ENCODE results near the gene ERC2.

Gene ERC2

DNA sequence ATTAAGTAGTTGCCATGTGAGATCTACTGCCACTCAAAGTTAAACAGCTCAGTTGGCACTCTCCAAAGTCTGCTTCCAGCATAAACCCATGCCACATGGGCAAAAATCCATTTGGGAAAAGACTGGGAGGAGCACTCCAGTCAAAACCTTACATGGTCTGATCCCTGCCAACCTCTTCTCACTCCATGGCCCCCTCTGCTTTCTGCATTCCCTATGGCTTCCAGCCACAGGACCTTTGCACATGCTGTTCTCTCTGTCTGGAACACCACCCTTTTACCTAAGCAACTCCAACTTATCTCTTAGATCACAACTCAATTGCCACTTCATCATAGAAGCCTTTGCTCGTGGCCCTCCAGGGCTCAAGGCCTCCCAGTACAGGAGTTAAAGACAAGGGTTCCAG is 910.7 kb downstream of the ERC2 start:
- no peaks in the 10 kb centered on the region for H3K36me3 ChIP-seq (ENCODE audit: insufficient read depth, low read length)
- no peaks in the 10 kb centered on the region for H3K9me3 ChIP-seq (ENCODE audit: control insufficient read depth, insufficient read depth, low read length)
- H3K4me1 ChIP-seq (ENCODE audit: insufficient read depth, low read length): peaks cover 32% of the 10 kb centered on the region

DNA sequence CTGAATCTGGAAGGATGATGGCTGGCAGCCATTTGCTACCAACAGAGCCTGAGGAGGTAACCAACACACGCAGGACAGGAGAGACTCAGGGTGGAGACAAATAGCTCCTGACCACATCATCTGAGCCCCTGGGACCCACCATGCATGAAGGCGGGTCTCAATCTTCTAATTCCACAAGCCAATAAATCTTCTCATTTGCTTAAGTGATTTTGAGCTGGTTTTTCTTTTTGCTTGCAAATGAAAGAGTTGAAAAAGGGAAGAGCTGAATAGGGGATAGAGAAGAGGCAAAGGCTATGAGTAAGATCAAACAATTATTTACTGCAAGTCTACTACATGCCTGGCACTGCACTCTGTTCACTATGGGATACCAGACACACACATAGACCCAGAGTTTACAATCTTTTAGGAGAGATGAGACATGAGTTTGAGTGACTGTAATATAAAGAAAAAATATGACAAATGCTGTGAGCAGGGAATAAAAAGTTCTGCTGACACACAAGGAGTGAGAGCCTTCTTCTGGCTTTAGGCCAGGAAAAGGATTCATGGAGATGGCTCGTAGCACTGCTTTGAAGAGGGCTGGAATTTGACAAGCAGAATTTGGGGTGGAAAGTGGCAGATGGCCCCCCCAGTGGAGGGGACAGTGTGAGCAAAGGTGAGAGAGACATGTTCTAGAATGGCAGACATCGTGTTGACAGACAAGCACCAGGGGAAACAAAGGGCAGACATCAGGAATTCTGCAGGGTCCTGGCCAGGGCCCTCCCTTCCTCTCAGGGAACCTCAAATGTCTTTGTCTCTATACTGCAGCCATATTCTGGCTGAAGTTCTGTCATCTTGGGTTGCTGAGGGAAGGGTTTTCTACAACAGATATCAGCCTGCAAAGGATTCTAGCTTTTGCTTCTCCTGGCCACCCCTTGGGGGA is 911.4 kb downstream of the ERC2 start:
- H3K36me3 ChIP-seq (ENCODE audit: insufficient read depth, low read length): no peaks in the 10 kb centered on the region
- no peak overlapping the region for H3K9ac ChIP-seq (ENCODE audit: low read depth, low read length)
- peaks cover 32% of the 10 kb centered on the region for H3K4me1 ChIP-seq (ENCODE audit: insufficient read depth, low read length)
- no peaks in the 10 kb centered on the region for H3K9me3 ChIP-seq (ENCODE audit: control insufficient read depth, insufficient read depth, low read length)

More for the DNA sequence above, 910.7 kb downstream of the ERC2 start:
- no peak overlapping the region for H3K9ac ChIP-seq (ENCODE audit: low read depth, low read length)

DNA sequence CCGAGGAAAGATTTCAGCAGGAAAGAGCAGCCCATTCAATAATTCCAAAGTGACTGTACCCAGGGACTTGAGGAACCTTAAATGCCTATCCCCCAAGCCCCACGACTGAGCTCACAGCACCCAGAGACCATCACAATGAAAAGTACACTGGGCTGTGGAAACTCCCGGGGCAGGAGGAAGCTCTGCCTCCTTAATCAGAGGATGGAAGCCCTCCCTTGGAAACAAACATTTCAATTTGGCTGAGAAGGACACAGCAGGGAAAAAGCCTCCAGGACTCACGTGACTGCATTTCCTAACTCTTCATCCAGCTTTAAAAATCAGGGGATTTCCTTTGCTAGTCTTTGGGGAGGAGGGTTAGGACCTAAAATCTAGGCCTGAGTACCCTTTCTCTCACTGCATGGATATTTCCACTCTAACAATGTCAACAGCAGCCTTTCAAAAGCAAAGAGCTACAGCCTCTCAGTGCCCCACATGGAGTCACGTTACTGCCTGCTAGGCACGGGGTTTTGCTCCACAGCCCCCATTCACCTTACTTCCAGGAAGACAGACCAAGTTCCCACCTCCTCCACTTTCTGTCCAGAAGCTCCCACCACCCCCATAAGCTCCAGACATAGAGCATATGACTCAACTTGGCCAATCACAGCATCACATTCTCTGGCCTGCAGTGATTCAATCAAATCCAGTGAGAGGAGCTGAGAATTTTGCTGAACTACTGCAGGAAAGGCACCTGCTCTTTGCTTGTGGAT is 912.2 kb downstream of the ERC2 start:
- H3K4me1 ChIP-seq (ENCODE audit: insufficient read depth, low read length): peaks cover 32% of the 10 kb centered on the region
- H3K36me3 ChIP-seq (ENCODE audit: insufficient read depth, low read length): no peaks in the 10 kb centered on the region
- H3K9me3 ChIP-seq (ENCODE audit: control insufficient read depth, insufficient read depth, low read length): no peaks in the 10 kb centered on the region
- H3K9ac ChIP-seq (ENCODE audit: low read depth, low read length): no peak overlapping the region

DNA sequence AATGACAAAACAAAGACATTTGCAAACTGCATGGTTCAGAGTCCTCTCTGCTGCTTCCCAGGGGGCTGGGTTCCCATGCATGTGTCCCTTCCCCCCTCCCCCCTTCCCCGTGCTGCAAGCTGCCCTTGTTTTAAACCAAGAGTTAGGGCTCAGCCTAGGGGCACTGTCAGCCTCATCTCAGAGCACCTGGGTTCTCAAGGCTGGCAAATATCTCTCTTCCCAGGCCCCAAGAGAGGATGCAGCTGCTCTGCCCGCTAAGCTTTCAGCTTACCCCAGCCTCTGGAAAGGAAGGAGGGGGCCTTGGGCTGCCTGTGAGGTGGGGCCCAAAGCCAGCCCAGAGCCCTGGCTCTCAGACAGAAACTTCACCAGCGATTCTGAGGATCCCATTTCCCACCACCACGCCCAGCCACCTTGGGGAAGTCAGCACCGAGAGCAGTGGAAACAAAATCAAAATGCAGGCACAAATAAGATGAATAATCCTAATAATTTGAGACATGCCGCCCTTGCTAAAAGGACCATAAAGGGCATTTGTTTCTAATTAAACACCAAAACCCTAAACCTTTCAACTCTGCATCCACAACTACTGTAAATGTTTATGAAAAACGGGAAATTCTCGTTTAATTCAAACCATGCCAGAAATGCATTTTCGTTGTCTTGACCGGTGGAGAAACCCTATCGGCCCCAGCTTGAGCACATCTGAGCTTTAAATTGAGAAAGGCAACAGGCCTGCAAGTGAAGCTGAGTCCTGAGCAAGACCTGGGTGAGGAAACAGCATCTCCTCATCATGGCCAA is 913.4 kb downstream of the ERC2 start:
- H3K9ac ChIP-seq (ENCODE audit: low read depth, low read length): no peak overlapping the region

DNA sequence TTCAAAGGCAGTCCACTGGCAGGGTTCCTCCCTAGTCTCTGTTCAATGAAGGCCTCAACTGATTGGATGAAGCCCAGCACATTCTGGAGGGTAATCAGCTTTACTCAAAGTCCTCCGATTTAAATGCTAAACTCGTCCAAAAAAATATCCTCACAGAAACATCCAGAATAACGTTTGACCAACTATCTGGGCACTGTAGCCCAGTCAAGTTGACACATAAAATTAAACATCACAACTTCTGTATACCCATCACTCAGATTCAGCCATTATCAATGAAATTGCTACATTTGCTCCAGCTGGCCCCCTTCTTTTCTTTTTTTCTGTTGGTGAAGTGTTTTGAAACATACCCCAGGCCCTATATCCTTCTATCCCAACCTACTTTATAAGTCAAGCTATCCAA is 916.6 kb downstream of the ERC2 start:
- Histone ChIP-seq H3K9ac (ENCODE audit: low read depth, low read length) (no peak overlapping the region), H3K9me3 (ENCODE audit: control insufficient read depth, insufficient read depth, low read length) (no peaks in the 10 kb centered on the region), H3K4me1 (ENCODE audit: insufficient read depth, low read length) (peaks cover 30% of the 10 kb centered on the region), H3K36me3 (ENCODE audit: insufficient read depth, low read length) (no peaks in the 10 kb centered on the region)

More for the DNA sequence above, 913.4 kb downstream of the ERC2 start:
- Histone ChIP-seq H3K4me1 (ENCODE audit: insufficient read depth, low read length) (peaks cover 32% of the 10 kb centered on the region), H3K36me3 (ENCODE audit: insufficient read depth, low read length) (no peaks in the 10 kb centered on the region), H3K9me3 (ENCODE audit: control insufficient read depth, insufficient read depth, low read length) (no peaks in the 10 kb centered on the region)

DNA sequence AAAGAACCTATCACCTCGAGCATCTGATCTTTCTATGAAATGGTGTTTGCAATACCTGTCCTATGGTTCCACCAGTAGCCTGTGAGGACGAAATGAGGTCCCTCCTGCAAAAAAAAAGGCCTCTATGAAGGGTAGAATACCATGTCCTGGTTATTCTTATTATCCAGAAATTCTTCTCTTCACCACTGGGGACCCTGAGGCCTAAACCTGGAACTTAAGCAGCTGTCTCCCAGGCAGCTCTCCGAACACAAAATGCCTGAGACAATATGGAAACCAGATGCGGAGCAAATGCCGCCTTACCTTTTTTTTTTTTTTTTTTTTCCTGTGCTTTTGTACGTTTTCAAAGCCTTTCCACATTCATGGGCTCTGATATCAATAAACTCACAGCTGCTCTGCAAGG is 919.1 kb downstream of the ERC2 start:
- H3K4me1 ChIP-seq (ENCODE audit: insufficient read depth, low read length): peaks cover 12% of the 10 kb centered on the region
- no peaks in the 10 kb centered on the region for H3K9me3 ChIP-seq (ENCODE audit: control insufficient read depth, insufficient read depth, low read length)
- no peaks in the 10 kb centered on the region for H3K36me3 ChIP-seq (ENCODE audit: insufficient read depth, low read length)
- no peak overlapping the region for H3K9ac ChIP-seq (ENCODE audit: low read depth, low read length)

DNA sequence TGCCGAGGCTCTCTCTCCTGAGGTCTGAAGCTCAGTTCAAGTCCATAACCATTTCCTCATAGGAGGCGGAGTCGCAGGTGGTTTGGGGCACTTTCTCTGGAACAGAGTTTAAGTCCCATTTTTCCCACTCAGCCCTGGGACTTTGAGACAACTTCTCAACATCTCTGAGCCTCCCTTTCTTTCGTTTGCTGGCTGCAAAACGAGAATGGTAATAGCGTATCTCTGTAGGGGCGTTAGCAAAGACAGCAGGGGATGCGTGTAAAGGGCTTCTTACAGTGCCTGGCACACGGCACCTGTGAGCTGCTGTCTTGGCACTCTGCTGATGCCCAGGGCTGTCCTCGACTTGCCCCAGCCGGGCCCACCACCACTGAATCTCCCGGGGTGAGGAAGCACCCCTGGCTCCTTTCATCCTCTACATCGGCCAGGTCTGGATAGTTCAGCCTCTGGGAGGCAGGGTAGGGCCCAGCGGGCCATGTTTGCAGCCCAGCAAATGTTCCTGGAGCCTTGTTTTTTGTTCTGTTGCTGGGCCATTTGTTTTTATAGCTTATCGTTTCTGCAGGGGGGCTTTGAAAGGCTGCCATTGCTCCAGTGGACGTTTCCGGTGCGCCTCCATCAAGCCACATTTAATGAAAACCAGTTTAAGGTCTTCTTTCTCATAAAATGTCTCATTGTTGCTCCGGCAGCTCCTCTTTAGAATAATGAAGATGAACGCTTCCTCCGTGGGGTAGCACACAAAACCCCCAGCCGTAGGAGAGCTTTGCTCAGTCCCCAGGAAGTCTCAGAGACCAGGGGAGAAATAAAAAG is 921.2 kb downstream of the ERC2 start:
- H3K36me3 ChIP-seq (ENCODE audit: insufficient read depth, low read length): no peaks in the 10 kb centered on the region
- H3K9ac ChIP-seq (ENCODE audit: low read depth, low read length): no peak overlapping the region
- peaks cover 11% of the 10 kb centered on the region; the same call in 1 of the 2 replicates for H3K4me1 ChIP-seq (ENCODE audit: insufficient read depth, low read length)
- no peaks in the 10 kb centered on the region; the same call in 1 of the 2 replicates for H3K9me3 ChIP-seq (ENCODE audit: control insufficient read depth, insufficient read depth, low read length)

DNA sequence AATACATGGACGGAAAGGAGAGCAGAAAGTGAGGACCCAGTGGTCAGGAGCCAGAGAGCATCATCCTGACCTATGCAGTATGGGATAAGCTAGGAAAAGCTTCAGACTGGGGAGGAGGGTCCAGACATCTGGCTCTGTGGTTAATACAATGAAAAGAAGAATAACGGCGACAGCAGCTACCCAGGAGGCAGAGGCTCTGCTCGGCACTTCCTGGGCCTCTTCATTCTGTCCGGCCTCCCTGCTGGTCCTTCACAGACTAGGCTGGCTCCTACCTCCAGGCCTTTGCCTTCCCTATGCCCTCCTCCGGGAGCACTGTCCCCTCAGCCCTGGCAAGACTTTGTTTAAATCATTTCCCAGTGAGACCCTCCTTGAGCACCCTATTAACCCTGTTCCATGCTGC is 922.3 kb downstream of the ERC2 start:
- H3K9ac ChIP-seq (ENCODE audit: low read depth, low read length): no peak overlapping the region

GRCh38 chr3:55544219-55544618 is 924.0 kb downstream of the ERC2 start:
- no peaks in the 10 kb centered on the region; the same call in 1 of the 2 replicates for H3K9me3 ChIP-seq (ENCODE audit: control insufficient read depth, insufficient read depth, low read length)
- H3K36me3 ChIP-seq (ENCODE audit: insufficient read depth, low read length): no peaks in the 10 kb centered on the region
- H3K4me1 ChIP-seq (ENCODE audit: insufficient read depth, low read length): peaks cover 29% of the 10 kb centered on the region
- no peak overlapping the region for H3K9ac ChIP-seq (ENCODE audit: low read depth, low read length)

More for the DNA sequence above, 922.3 kb downstream of the ERC2 start:
- Histone ChIP-seq H3K9me3 (ENCODE audit: control insufficient read depth, insufficient read depth, low read length) (no peaks in the 10 kb centered on the region; the same call in 1 of the 2 replicates), H3K4me1 (ENCODE audit: insufficient read depth, low read length) (peaks cover 18% of the 10 kb centered on the region), H3K36me3 (ENCODE audit: insufficient read depth, low read length) (no peaks in the 10 kb centered on the region)

- Histone ChIP-seq H3K9ac (ENCODE audit: low read depth, low read length) (no peak overlapping the region), H3K36me3 (ENCODE audit: insufficient read depth, low read length) (no peaks in the 10 kb centered on the region), H3K4me1 (ENCODE audit: insufficient read depth, low read length) (peaks cover 29% of the 10 kb centered on the region), H3K9me3 (ENCODE audit: control insufficient read depth, insufficient read depth, low read length) (no peaks in the 10 kb centered on the region; the same call in 1 of the 2 replicates)
Observed at GRCh38 chr3:55543181-55543614, 925.1 kb downstream of the ERC2 start.

DNA sequence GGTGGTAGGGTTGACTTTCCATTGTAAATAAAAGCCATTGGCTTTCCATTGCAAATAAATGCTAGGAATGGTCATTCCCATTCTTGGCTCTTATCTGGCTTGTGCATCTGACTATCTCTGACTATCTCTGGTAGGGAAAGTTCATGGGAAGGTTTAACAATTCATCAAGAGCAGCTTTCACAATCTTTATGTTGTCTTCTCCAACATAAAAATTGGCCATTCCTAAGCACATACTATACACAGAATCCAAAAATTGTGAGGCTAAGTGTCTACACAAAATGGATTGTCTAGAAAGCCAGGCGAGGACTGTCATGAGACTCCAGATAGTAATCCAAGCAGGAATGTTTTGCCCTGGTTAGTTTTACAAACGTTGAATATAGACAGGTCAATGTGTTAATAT is 926.8 kb downstream of the ERC2 start:
- H3K9me3 ChIP-seq (ENCODE audit: control insufficient read depth, insufficient read depth, low read length): no peaks in the 10 kb centered on the region; the same call in 1 of the 2 replicates
- H3K4me1 ChIP-seq (ENCODE audit: insufficient read depth, low read length): peaks cover 29% of the 10 kb centered on the region
- H3K36me3 ChIP-seq (ENCODE audit: insufficient read depth, low read length): no peaks in the 10 kb centered on the region
- H3K9ac ChIP-seq (ENCODE audit: low read depth, low read length): no peak overlapping the region

- no peaks in the 10 kb centered on the region for H3K36me3 ChIP-seq (ENCODE audit: insufficient read depth, low read length)
- H3K4me1 ChIP-seq (ENCODE audit: insufficient read depth, low read length): peaks cover 29% of the 10 kb centered on the region
- no peak overlapping the region for H3K9ac ChIP-seq (ENCODE audit: low read depth, low read length)
- no peaks in the 10 kb centered on the region; the same call in 1 of the 2 replicates for H3K9me3 ChIP-seq (ENCODE audit: control insufficient read depth, insufficient read depth, low read length)
Observed at GRCh38 chr3:55541016-55541415, 927.3 kb downstream of the ERC2 start.

DNA sequence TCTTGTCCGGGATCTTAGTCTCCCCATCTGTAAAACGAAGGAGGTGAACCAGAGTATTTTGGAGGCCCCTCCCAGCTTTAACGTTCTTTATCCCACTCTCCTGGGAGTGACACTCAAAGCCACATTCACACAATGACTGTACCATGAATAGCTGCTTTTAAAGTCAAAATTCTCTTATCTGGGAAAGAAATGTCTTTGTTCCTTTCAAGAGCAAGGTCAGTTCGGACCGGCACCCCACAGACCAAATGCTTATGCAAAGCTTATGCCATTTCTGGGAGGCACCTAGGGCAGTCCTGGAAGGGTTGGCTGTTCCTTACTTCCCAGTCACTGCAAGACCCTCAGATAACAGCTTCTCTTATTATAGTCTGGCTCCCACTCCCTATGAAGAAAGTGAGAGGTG is 927.7 kb downstream of the ERC2 start:
- H3K9me3 ChIP-seq (ENCODE audit: control insufficient read depth, insufficient read depth, low read length): no peaks in the 10 kb centered on the region; the same call in 1 of the 2 replicates
- no peaks in the 10 kb centered on the region for H3K36me3 ChIP-seq (ENCODE audit: insufficient read depth, low read length)

More for the DNA sequence above, 927.7 kb downstream of the ERC2 start:
- Histone ChIP-seq H3K4me1 (ENCODE audit: insufficient read depth, low read length) (peaks cover 29% of the 10 kb centered on the region), H3K9ac (ENCODE audit: low read depth, low read length) (no peak overlapping the region)
